IMR-90 (cell line): ENCODE data around the gene OR3A3. TPM values are rescaled to one million over a fixed set of nuclear protein-coding genes. Genes with fewer than 3 reads are reported as not detected.
"Not testable (repeated sequence)": the region's sequence is repeated elsewhere in the genome, so short reads cannot be mapped to it uniquely, and the experiment has no call there.

Source experiments
- ATAC-seq: fragments of 200-7000 bp; cut with Tn5 transposase; 2 replicates; pipeline ENCODE4 v1.9.1; 2020; ENCODE audit warnings: low read depth, mild to moderate bottlenecking, moderate library complexity
- BruUV-seq: library from RNA; stranded (reverse); fragments of 400-500 nt; replicated peaks from 2 replicates; lab custom pipeline; 2021; lab: Mats Ljungman, UMichigan
- CTCF ChIA-PET: fragments of 300-600 bp; formaldehyde crosslinking; extraction: SDS; loops from one replicate; lab custom pipeline; 2021; ENCODE audit warnings: antibody characterized with exemption; lab: Yijun Ruan, JAX
- POLR2A ChIA-PET: fragments of 300-600 bp; sonication (Branson Sonifier 250); formaldehyde crosslinking; loops from one replicate; lab custom pipeline; 2022; ENCODE audit warnings: antibody characterized with exemption; ENCODE audit not compliant: unreplicated experiment; lab: Charles Lee
- DNase-seq: peaks from one replicate; pipeline ENCODE4 v3.0.0; 2013
- H2AFZ ChIP-seq: replicated peaks from 2 replicates; pipeline ENCODE3; 2013; ENCODE audit warnings: low read length, mild to moderate bottlenecking; ENCODE audit not compliant: poor library complexity
- H2AK5ac ChIP-seq: 2 replicates; pipeline ENCODE4 v1.6.1; 2013; ENCODE audit warnings: low read depth, low read length, inconsistent platforms
- H2AK9ac ChIP-seq: replicated peaks from 2 replicates; pipeline ENCODE3; 2013; ENCODE audit warnings: mild to moderate bottlenecking, low read depth, low read length, moderate library complexity; ENCODE audit not compliant: poor library complexity
- H2BK120ac ChIP-seq: 2 replicates; pipeline ENCODE4 v1.6.1; 2013; ENCODE audit warnings: low read depth, low read length, inconsistent platforms
- H2BK15ac ChIP-seq: 3 replicates; pipeline ENCODE4 v1.6.1; 2013; ENCODE audit warnings: low read depth, low read length, inconsistent platforms
- H2BK20ac ChIP-seq: 2 replicates; pipeline ENCODE4 v1.6.1; 2013; ENCODE audit warnings: low read depth, mild to moderate bottlenecking, inconsistent platforms, low read length, moderate library complexity
- H2BK5ac ChIP-seq: 2 replicates; pipeline ENCODE4 v1.6.1; 2013; ENCODE audit warnings: mild to moderate bottlenecking, low read depth, low read length, inconsistent platforms; ENCODE audit not compliant: poor library complexity, severe bottlenecking
- H3K14ac ChIP-seq: replicated peaks from 2 replicates; pipeline ENCODE4 v1.6.1; 2013; ENCODE audit warnings: low read depth, low read length, inconsistent platforms
- H3K18ac ChIP-seq: 2 replicates; pipeline ENCODE4 v1.6.1; 2013; ENCODE audit warnings: low read depth, low read length, control low read depth
- H3K23ac ChIP-seq: 2 replicates; pipeline ENCODE4 v1.6.1; 2013; ENCODE audit warnings: low read depth, low read length, inconsistent platforms
- H3K27ac ChIP-seq: 2 replicates; pipeline ENCODE4 v1.5.1; 2013; ENCODE audit warnings: mild to moderate bottlenecking, control low read depth, low read length; ENCODE audit not compliant: insufficient read depth
- H3K27me3 ChIP-seq: 2 replicates; pipeline ENCODE4 v1.6.1; 2013; ENCODE audit warnings: low read length; ENCODE audit not compliant: control insufficient read depth, insufficient read depth
- H3K36me3 ChIP-seq: 2 replicates; pipeline ENCODE4 v1.6.1; 2013; ENCODE audit warnings: low read length, mixed read lengths; ENCODE audit not compliant: control insufficient read depth, insufficient read depth
- H3K4ac ChIP-seq: 2 replicates; pipeline ENCODE4 v1.6.1; 2013; ENCODE audit warnings: low read depth, low read length, inconsistent platforms
- H3K4me1 ChIP-seq: 2 replicates; pipeline ENCODE4 v1.6.1; 2013; ENCODE audit warnings: low read length, mixed read lengths; ENCODE audit not compliant: control insufficient read depth, insufficient read depth
- H3K4me2 ChIP-seq: 2 replicates; pipeline ENCODE4 v1.6.1; 2013; ENCODE audit warnings: low read depth, mild to moderate bottlenecking, control low read depth, low read length, moderate library complexity
- H3K4me3 ChIP-seq: 2 replicates; pipeline ENCODE4 v1.5.1; 2013; ENCODE audit warnings: low read depth, mild to moderate bottlenecking, control low read depth, low read length, moderate library complexity; ENCODE audit not compliant: insufficient read depth
- H3K56ac ChIP-seq: 2 replicates; pipeline ENCODE4 v1.6.1; 2013; ENCODE audit warnings: low read length, inconsistent platforms; ENCODE audit not compliant: insufficient read depth; ENCODE audit errors: extremely low read depth
- H3K79me1 ChIP-seq, 2 experiments: 2 replicates each; pipeline ENCODE4 v1.6.1; 2013; ENCODE audit warnings: low read length in 2 of 2, inconsistent platforms in 1 of 2, low read depth in 1 of 2
- H3K9ac ChIP-seq: 2 replicates; pipeline ENCODE4 v1.6.1; 2013; ENCODE audit warnings: low read depth, low read length, control low read depth
- H3K9me1 ChIP-seq: 2 replicates; pipeline ENCODE4 v1.6.1; 2013; ENCODE audit warnings: low read length, inconsistent platforms; ENCODE audit not compliant: insufficient read depth
- H3K9me3 ChIP-seq: 2 replicates; pipeline ENCODE4 v1.6.1; 2013; ENCODE audit warnings: low read length; ENCODE audit not compliant: control insufficient read depth, insufficient read depth
- H4K20me1 ChIP-seq: 2 replicates; pipeline ENCODE4 v1.6.1; 2013; ENCODE audit warnings: low read length, inconsistent platforms; ENCODE audit not compliant: insufficient read depth
- H4K5ac ChIP-seq: 2 replicates; pipeline ENCODE4 v1.6.1; 2013; ENCODE audit warnings: mild to moderate bottlenecking, low read depth, low read length, control low read depth
- H4K8ac ChIP-seq, 2 experiments: 2 replicates each; pipeline ENCODE4 v1.6.1; 2013; ENCODE audit warnings: low read depth in 2 of 2, low read length in 2 of 2, control low read depth in 1 of 2, inconsistent platforms in 1 of 2
- H4K91ac ChIP-seq: 2 replicates; pipeline ENCODE4 v1.6.1; 2013; ENCODE audit warnings: low read depth, low read length, inconsistent platforms; ENCODE audit not compliant: insufficient read depth
- CEBPB ChIP-seq: IDR thresholded peaks from 2 replicates; pipeline ENCODE4 v1.6.1; 2012; ENCODE audit warnings: low read depth, low read length, improper control_type of control experiment
- MXI1 ChIP-seq: IDR thresholded peaks from 2 replicates; pipeline ENCODE4 v1.6.1; 2012; ENCODE audit warnings: low read depth, mild to moderate bottlenecking, low read length, moderate library complexity, borderline replicate concordance
- USF2 ChIP-seq: fragments of 150-350 bp; IDR thresholded peaks from 2 replicates; pipeline ENCODE4 v1.6.1; 2017; ENCODE audit warnings: mild to moderate bottlenecking, antibody characterized with exemption, low read length, low read depth
- WGBS, 2 experiments: methylation state at CpG; one replicate each; pipeline versions ENCODE4 v1.1.5 to v1.1.7; 2013; ENCODE audit warnings: missing lambda C conversion rate in 2 of 2; ENCODE audit not compliant: insufficient read length in 1 of 2; ENCODE audit errors: extremely low coverage in 2 of 2; 5-methylcytosine and 5-hydroxymethylcytosine counted together
- dilution Hi-C: fragments of 300-500 bp; cut with HindIII; formaldehyde crosslinking; loops from one replicate; pipeline ENCODE4 v1.14.3; 2018; ENCODE audit warnings: low sequenced_read_pairs; ENCODE audit not compliant: unreplicated experiment
- in situ Hi-C: fragments of 300-500 bp; cut with MboI; formaldehyde crosslinking; loops from 3 replicates; pipeline ENCODE4 v1.14.3; 2019; ENCODE audit warnings: low sequenced_read_pairs, inconsistent platforms, mixed read lengths
- intact Hi-C: fragments of 100-400 bp; cut with micrococcal nuclease; formaldehyde crosslinking; loops from 2 replicates; pipeline ENCODE4 v1.10.0; 2022
- polyA plus RNA-seq, 3 experiments: library from polyadenylated mRNA; depleted of rRNA; stranded (reverse); fragments of >200 nt; gene quantifications; 2 replicates each; pipeline ENCODE4 v1.2.3, GENCODE V29; 2012; ENCODE audit warnings: low replicate concordance in 1 of 3
- total RNA-seq: library from RNA; depleted of rRNA; stranded (reverse); fragments of >200 nt; gene quantifications from 2 replicates; pipeline ENCODE4 v1.2.3, GENCODE V29; 2012

Gene OR3A3
- total and polyA plus RNA-seq, 2 of the 4 experiments (the other 2 are of a cell fraction) = not detected

GRCh38 chr17:3401786-3402185 lies 9.4 kb upstream of the OR3A3 start:
- H3K18ac ChIP-seq = no peak overlapping the region
- H3K14ac ChIP-seq = no peak overlapping the region
- H3K27me3 ChIP-seq = no peaks in the 10 kb centered on the region
- no peaks in the 10 kb centered on the region for H3K79me1 ChIP-seq
- H2AK5ac ChIP-seq = no peak overlapping the region
- intact Hi-C loops = no loop called here
- ATAC-seq (no peak), DNase-seq (no peak)
- no TSS peak for BruUV-seq
- H3K23ac ChIP-seq = no peak overlapping the region
- H3K4me2 ChIP-seq = no peak overlapping the region
- no peak for TF ChIP-seq USF2
- peak; percentile 26; the same call in 1 of the 2 replicates for TF ChIP-seq CEBPB
- no peak for TF ChIP-seq MXI1
- H3K56ac ChIP-seq = no peak overlapping the region
- H3K27ac ChIP-seq = no peak overlapping the region
- in situ Hi-C loops = no loop called here
- no peaks in the 10 kb centered on the region for H4K20me1 ChIP-seq
- no peaks in the 10 kb centered on the region for H3K4me1 ChIP-seq
- H2AK9ac ChIP-seq = no peak overlapping the region
- WGBS, 2 experiments = no CpG with 5 or more reads among the region's 2 CpGs
- H3K9ac ChIP-seq = no peak overlapping the region
- H4K8ac ChIP-seq = no peak overlapping the region
- no peaks in the 10 kb centered on the region for H3K36me3 ChIP-seq
- no peak overlapping the region for H2BK20ac ChIP-seq
- H3K4me3 ChIP-seq = no peak overlapping the region
- no peak overlapping the region for H2AFZ ChIP-seq
- no peaks in the 10 kb centered on the region for H3K9me1 ChIP-seq
- peaks cover 5% of the 10 kb centered on the region; the same call in 1 of the 2 replicates for H3K9me3 ChIP-seq
- H4K5ac ChIP-seq = no peak overlapping the region
- ChIA-PET CTCF (no interaction called here), POLR2A (no interaction called here)
- dilution Hi-C loops = no loop called here
- H2BK5ac ChIP-seq = no peak overlapping the region
- H2BK15ac ChIP-seq = no peak overlapping the region
- H3K4ac ChIP-seq = no peak overlapping the region
- no peak overlapping the region for H4K91ac ChIP-seq
- no peak overlapping the region for H2BK120ac ChIP-seq

DNA sequence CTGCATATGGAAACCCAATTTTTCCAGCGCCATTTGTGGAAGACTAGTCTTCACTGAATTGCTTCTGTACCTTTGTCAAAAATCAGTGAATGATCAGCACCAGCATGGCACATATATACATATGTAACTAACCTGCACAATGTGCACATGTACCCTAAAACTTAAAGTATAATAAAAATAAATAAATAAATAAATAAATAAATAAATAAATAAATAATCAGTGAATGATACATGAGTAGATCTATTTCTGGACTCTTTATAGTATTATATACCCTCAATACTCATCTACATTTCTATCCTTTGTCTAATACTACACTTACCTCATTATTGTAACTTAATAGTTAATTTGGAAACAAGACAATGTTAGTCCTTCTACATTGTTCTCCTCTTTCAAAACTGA lies 7.3 kb upstream of the OR3A3 start:
- H3K4me3 ChIP-seq, H3K9ac ChIP-seq, H3K14ac ChIP-seq, POLR2A ChIA-PET, H3K79me1 ChIP-seq, H3K4ac ChIP-seq, H3K9me3 ChIP-seq, dilution Hi-C loops, H3K56ac ChIP-seq, H2BK15ac ChIP-seq, H2AK9ac ChIP-seq, H3K9me1 ChIP-seq, H3K4me2 ChIP-seq, DNase-seq, H2AFZ ChIP-seq, H4K20me1 ChIP-seq, H2BK120ac ChIP-seq, H3K18ac ChIP-seq, H2AK5ac ChIP-seq, H2BK5ac ChIP-seq, H3K4me1 ChIP-seq, H3K27me3 ChIP-seq, H4K5ac ChIP-seq, H4K91ac ChIP-seq, H2BK20ac ChIP-seq, H3K23ac ChIP-seq, ATAC-seq, CTCF ChIA-PET, H4K8ac ChIP-seq, BruUV-seq, H3K27ac ChIP-seq, in situ Hi-C loops, intact Hi-C loops, H3K36me3 ChIP-seq: not testable (repeated sequence)
- no CpG with 5 or more reads among the region's 1 CpG for WGBS, 2 experiments
